HEK293 (cell line): ENCODE measurements around the gene TAL1.

Experiments
- BCL11B ChIP-seq: fragments of 450-650 bp; formaldehyde crosslinking; IDR thresholded peaks from 2 replicates; pipeline ENCODE4 v1.5.1; 2016; ENCODE audit warnings: low read depth, missing biosample characterization, missing genetic modification characterization
- GFI1B ChIP-seq: fragments of 450-650 bp; formaldehyde crosslinking; IDR thresholded peaks from 2 replicates; pipeline ENCODE4 v1.5.1; 2016; ENCODE audit warnings: missing biosample characterization, missing genetic modification characterization
- ZNF530 ChIP-seq: fragments of 450-650 bp; formaldehyde crosslinking; IDR thresholded peaks from 2 replicates; pipeline ENCODE4 v1.5.1; 2016; ENCODE audit warnings: low read depth, missing biosample characterization, missing genetic modification characterization
- ZNF664 ChIP-seq: fragments of 450-650 bp; formaldehyde crosslinking; IDR thresholded peaks from 2 replicates; pipeline ENCODE4 v1.5.1; 2016; ENCODE audit warnings: missing biosample characterization, missing genetic modification characterization
- TF ChIP-seq, protein P1 (sequence below): fragments of 450-650 bp; formaldehyde crosslinking; IDR thresholded peaks from 2 replicates; pipeline ENCODE4 v1.5.1; 2016; ENCODE audit warnings: missing biosample characterization, missing genetic modification characterization
- TF ChIP-seq, protein P2 (sequence below): fragments of 450-650 bp; formaldehyde crosslinking; IDR thresholded peaks from 2 replicates; pipeline ENCODE4 v1.5.1; 2016; ENCODE audit warnings: missing biosample characterization, missing genetic modification characterization
- TF ChIP-seq, protein P3 (sequence below): fragments of 450-650 bp; formaldehyde crosslinking; IDR thresholded peaks from 2 replicates; pipeline ENCODE4 v1.5.1; 2016; ENCODE audit warnings: missing biosample characterization, missing genetic modification characterization
- TF ChIP-seq, protein P4 (sequence below): fragments of 450-650 bp; formaldehyde crosslinking; IDR thresholded peaks from 2 replicates; pipeline ENCODE4 v1.5.1; 2016; ENCODE audit warnings: missing biosample characterization, missing genetic modification characterization

DNA sequence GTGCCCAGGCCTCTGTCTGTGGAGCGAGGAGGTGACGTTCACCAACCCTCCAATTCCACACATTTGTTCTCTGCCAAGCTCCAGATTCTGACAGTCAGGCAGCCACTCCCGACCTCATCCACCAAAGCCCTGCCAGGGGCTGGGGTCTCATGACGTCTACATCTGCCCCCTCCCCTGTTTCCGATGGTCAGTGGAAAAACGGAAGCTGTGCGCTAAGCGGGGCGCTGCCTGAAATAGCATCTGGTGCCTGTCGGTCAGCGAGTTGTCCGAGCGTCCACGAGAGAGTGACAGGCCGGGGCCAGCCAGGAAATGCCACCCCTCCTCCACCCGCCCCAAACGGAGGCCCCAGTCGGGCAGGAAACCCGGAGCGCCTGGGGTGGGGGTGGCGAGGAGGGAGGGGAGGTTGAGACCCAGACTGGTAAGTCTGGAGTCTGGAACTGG is 3.2 kb upstream of the TAL1 start:
- TF ChIP-seq, protein P1, sequence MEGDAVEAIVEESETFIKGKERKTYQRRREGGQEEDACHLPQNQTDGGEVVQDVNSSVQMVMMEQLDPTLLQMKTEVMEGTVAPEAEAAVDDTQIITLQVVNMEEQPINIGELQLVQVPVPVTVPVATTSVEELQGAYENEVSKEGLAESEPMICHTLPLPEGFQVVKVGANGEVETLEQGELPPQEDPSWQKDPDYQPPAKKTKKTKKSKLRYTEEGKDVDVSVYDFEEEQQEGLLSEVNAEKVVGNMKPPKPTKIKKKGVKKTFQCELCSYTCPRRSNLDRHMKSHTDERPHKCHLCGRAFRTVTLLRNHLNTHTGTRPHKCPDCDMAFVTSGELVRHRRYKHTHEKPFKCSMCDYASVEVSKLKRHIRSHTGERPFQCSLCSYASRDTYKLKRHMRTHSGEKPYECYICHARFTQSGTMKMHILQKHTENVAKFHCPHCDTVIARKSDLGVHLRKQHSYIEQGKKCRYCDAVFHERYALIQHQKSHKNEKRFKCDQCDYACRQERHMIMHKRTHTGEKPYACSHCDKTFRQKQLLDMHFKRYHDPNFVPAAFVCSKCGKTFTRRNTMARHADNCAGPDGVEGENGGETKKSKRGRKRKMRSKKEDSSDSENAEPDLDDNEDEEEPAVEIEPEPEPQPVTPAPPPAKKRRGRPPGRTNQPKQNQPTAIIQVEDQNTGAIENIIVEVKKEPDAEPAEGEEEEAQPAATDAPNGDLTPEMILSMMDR (tag by site-specific recombination) = no peak
- TF ChIP-seq, protein P2, sequence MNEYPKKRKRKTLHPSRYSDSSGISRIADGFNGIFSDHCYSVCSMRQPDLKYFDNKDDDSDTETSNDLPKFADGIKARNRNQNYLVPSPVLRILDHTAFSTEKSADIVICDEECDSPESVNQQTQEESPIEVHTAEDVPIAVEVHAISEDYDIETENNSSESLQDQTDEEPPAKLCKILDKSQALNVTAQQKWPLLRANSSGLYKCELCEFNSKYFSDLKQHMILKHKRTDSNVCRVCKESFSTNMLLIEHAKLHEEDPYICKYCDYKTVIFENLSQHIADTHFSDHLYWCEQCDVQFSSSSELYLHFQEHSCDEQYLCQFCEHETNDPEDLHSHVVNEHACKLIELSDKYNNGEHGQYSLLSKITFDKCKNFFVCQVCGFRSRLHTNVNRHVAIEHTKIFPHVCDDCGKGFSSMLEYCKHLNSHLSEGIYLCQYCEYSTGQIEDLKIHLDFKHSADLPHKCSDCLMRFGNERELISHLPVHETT (tag by site-specific recombination) = no peak
- no peak for TF ChIP-seq GFI1B (tag by site-specific recombination)
- no peak for TF ChIP-seq BCL11B
- TF ChIP-seq, protein P3, sequence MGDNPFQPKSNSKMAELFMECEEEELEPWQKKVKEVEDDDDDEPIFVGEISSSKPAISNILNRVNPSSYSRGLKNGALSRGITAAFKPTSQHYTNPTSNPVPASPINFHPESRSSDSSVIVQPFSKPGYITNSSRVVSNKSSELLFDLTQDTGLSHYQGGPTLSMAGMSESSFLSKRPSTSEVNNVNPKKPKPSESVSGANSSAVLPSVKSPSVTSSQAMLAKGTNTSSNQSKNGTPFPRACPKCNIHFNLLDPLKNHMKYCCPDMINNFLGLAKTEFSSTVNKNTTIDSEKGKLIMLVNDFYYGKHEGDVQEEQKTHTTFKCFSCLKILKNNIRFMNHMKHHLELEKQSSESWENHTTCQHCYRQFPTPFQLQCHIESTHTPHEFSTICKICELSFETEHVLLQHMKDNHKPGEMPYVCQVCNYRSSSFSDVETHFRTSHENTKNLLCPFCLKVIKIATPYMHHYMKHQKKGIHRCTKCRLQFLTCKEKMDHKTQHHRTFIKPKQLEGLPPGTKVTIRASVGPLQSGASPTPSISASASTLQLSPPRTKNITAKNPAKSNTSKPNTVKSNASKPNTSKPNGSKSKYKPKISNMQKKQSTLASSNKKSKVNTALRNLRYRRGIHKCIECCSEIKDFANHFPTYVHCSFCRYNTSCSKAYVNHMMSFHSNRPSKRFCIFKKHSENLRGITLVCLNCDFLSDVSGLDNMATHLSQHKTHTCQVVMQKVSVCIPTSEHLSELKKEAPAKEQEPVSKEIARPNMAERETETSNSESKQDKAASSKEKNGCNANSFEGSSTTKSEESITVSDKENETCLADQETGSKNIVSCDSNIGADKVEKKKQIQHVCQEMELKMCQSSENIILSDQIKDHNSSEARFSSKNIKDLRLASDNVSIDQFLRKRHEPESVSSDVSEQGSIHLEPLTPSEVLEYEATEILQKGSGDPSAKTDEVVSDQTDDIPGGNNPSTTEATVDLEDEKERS = no peak
- no peak for TF ChIP-seq ZNF664
- TF ChIP-seq, protein P4, sequence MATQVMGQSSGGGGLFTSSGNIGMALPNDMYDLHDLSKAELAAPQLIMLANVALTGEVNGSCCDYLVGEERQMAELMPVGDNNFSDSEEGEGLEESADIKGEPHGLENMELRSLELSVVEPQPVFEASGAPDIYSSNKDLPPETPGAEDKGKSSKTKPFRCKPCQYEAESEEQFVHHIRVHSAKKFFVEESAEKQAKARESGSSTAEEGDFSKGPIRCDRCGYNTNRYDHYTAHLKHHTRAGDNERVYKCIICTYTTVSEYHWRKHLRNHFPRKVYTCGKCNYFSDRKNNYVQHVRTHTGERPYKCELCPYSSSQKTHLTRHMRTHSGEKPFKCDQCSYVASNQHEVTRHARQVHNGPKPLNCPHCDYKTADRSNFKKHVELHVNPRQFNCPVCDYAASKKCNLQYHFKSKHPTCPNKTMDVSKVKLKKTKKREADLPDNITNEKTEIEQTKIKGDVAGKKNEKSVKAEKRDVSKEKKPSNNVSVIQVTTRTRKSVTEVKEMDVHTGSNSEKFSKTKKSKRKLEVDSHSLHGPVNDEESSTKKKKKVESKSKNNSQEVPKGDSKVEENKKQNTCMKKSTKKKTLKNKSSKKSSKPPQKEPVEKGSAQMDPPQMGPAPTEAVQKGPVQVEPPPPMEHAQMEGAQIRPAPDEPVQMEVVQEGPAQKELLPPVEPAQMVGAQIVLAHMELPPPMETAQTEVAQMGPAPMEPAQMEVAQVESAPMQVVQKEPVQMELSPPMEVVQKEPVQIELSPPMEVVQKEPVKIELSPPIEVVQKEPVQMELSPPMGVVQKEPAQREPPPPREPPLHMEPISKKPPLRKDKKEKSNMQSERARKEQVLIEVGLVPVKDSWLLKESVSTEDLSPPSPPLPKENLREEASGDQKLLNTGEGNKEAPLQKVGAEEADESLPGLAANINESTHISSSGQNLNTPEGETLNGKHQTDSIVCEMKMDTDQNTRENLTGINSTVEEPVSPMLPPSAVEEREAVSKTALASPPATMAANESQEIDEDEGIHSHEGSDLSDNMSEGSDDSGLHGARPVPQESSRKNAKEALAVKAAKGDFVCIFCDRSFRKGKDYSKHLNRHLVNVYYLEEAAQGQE (tag by site-specific recombination) = no peak
- TF ChIP-seq ZNF530 (tag by site-specific recombination) = no peak
